Upper lobe of left lung (tissue), 6 donors: ENCODE results near the gene JMJD1C. TPM values are rescaled to one million over a fixed set of nuclear protein-coding genes. Genes with fewer than 3 reads are reported as not detected.

ENCODE experiments used
- ATAC-seq, 2 donors: fragments of 200-7000 bp; cut with Tn5 transposase; one replicate each; pipeline ENCODE4 v1.9.1; 2022; ENCODE audit warnings: mild to moderate bottlenecking in 2 of 2, moderate library complexity in 2 of 2; ENCODE audit not compliant: low FRiP score in 2 of 2
- DNase-seq, 2 donors: peaks; one replicate each; pipeline ENCODE4 v3.0.0-alpha.2; 2019 to 2020
- H3K27ac ChIP-seq, 4 donors: fragments of 200-600 bp; sonication (generic); one replicate each; pipeline ENCODE4 v1.5.1; 2016 to 2019
- H3K27me3 ChIP-seq, 4 donors: fragments of 200-600 bp; sonication (generic); one replicate each; pipeline ENCODE4 v1.5.1; 2017 to 2019
- H3K36me3 ChIP-seq, 4 donors: fragments of 200-600 bp; sonication (generic); one replicate each; pipeline ENCODE4 v1.5.1; 2016 to 2019
- H3K4me1 ChIP-seq, 4 donors: fragments of 200-600 bp; sonication (generic); one replicate each; pipeline ENCODE4 v1.5.1; 2018 to 2019
- H3K4me3 ChIP-seq, 4 donors: fragments of 200-600 bp; sonication (generic); one replicate each; pipeline ENCODE4 v1.5.1; 2017 to 2019; ENCODE audit warnings: mild to moderate bottlenecking in 2 of 4, moderate library complexity in 1 of 4
- H3K9me3 ChIP-seq, 4 donors: fragments of 200-600 bp; sonication (generic); one replicate each; pipeline ENCODE4 v1.5.1; 2018 to 2019
- EP300 ChIP-seq, 4 donors: sonication (generic); formaldehyde crosslinking; IDR thresholded peaks; one replicate each; pipeline ENCODE4 v1.5.1; 2017; ENCODE audit warnings: antibody characterized with exemption in 4 of 4, control low read depth in 2 of 4
- POLR2A ChIP-seq, 4 donors: fragments of 450-650 bp; IDR thresholded peaks; one replicate each; pipeline ENCODE4 v1.5.1; 2016 to 2017; ENCODE audit warnings: antibody characterized with exemption in 4 of 4, mild to moderate bottlenecking in 2 of 4
- POLR2AphosphoS5 ChIP-seq, 2 donors: sonication (generic); formaldehyde crosslinking; IDR thresholded peaks; one replicate each; pipeline ENCODE4 v1.5.1; 2017; ENCODE audit warnings: antibody characterized with exemption in 2 of 2
- WGBS, 2 donors: methylation state at CpG; one replicate each; pipeline ENCODE4 v1.1.5; 2017 to 2018; 5-methylcytosine and 5-hydroxymethylcytosine counted together
- total RNA-seq, 6 donors: library from RNA; depleted of rRNA in 4 of 6; stranded (reverse); fragments of >200 nt in 4 of 6; gene quantifications; one replicate each; pipeline versions ENCODE4 v1.1.0 to v1.2.1, GENCODE V29; 2016 to 2021
- TF ChIP-seq, protein P1 (sequence below), 6 experiments: fragments of 450-650 bp in 4 of 6; fragments of 200-600 bp in 2 of 6; sonication (generic) in 2 of 6; IDR thresholded peaks; one replicate each; pipeline ENCODE4 v1.5.1; 2016 to 2019; ENCODE audit warnings: antibody characterized with exemption in 6 of 6
- donor health status: DM: no; HTN: no; CAD: no; lungs with moderate emphysema.
- donor health status: DM: no; HTN: yes; CAD: no; lungs with severe emphysema.

Gene JMJD1C
- total RNA-seq, 6 donors from 2014 or later, result 80.2 to 130 (median 94.2) TPM

DNA sequence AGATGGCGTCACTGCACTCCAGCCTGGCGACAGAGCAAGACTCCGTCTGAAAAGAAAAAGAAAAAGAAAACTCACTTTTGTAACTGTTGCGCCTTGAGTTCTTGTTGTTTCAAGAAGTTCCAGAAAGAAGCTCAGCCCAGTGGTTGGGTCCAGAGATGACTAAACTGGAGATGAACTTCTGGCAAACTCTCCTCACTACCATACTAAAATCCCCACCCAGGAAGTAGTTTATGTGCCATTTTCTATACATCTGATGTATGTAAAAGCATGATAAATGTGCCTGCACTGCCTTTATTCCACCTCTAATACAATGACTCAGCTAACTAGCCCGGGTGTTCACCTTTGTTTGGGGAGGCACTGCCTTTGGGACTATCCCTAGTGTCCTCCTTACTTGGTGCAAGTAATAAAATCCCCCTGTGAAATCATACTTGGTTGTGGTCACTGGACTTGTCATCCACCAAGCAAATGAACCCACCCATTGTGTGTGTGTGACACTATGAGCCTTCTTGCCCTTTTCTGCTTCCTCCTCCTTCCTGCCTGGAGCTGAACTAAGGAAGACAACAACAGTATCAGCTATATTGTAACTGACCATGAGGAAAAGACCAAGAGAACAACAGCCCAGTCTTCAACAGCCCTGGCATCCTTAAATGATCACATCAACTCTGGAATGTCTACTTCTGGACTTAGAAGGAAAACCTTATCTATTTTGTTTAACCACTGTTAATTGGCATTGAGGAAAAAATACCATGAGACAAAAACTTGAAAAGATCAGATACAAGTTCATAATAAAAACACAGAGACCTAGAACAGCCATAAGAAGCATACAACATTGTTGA lies 33.6 kb downstream of the JMJD1C start:
- Histone ChIP-seq H3K36me3 (no peaks in the 10 kb centered on the region), H3K27me3 (no peaks in the 10 kb centered on the region), H3K9me3 (no peaks in the 10 kb centered on the region), H3K4me3 (no peak overlapping the region), H3K27ac (peak overlapping the region in 3 of 4 donors; percentile 16 to 24 (median 19)), H3K4me1 (peaks cover 26 to 47% (median 38%) of the 10 kb centered on the region in 4 donors)
- ATAC-seq (no peak), DNase-seq (no peak)
- TF ChIP-seq POLR2AphosphoS5 (IDR thresholded peaks at IDR 0.05) (no peak), EP300 (IDR thresholded peaks at IDR 0.05) (no peak), POLR2A (IDR thresholded peaks at IDR 0.05) (no peak)
- TF ChIP-seq, protein P1, sequence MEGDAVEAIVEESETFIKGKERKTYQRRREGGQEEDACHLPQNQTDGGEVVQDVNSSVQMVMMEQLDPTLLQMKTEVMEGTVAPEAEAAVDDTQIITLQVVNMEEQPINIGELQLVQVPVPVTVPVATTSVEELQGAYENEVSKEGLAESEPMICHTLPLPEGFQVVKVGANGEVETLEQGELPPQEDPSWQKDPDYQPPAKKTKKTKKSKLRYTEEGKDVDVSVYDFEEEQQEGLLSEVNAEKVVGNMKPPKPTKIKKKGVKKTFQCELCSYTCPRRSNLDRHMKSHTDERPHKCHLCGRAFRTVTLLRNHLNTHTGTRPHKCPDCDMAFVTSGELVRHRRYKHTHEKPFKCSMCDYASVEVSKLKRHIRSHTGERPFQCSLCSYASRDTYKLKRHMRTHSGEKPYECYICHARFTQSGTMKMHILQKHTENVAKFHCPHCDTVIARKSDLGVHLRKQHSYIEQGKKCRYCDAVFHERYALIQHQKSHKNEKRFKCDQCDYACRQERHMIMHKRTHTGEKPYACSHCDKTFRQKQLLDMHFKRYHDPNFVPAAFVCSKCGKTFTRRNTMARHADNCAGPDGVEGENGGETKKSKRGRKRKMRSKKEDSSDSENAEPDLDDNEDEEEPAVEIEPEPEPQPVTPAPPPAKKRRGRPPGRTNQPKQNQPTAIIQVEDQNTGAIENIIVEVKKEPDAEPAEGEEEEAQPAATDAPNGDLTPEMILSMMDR (IDR thresholded peaks at IDR 0.05), result no peak
- 94 to 95% methylated on average over 5 of the region's 5 CpGs for WGBS, 2 donors

DNA sequence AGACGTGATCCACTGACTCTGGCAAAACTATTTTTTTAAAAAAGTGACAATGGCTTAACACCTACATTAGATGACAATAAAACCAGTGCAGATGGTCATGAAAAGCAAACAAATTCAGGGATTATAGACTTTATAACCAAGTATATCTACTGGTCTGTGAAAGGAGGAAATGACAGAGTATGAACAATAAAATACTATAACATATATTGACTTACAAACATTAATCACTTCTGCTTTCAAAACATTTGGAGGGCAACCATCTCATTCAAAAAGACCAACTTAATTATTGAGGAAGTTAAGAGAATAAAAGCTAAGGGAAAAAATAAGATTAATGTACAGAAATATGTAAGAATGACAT lies 34.8 kb downstream of the JMJD1C start:
- Histone ChIP-seq H3K36me3 (no peaks in the 10 kb centered on the region), H3K9me3 (no peaks in the 10 kb centered on the region), H3K4me1 (peaks cover 26 to 46% (median 36%) of the 10 kb centered on the region in 4 donors), H3K4me3 (no peak overlapping the region), H3K27ac (peak overlapping the region in 2 of 4 donors; percentile 7 to 74), H3K27me3 (no peaks in the 10 kb centered on the region)
- TF ChIP-seq POLR2A (IDR thresholded peaks at IDR 0.05) (no peak), POLR2AphosphoS5 (IDR thresholded peaks at IDR 0.05) (no peak), EP300 (IDR thresholded peaks at IDR 0.05) (no peak)
- TF ChIP-seq, protein P1 (IDR thresholded peaks at IDR 0.05), result no peak
- 73 to 75% methylated on average over 1 of the region's 1 CpG for WGBS, 2 donors
- ATAC-seq, result no peak
- no peak for DNase-seq

DNA sequence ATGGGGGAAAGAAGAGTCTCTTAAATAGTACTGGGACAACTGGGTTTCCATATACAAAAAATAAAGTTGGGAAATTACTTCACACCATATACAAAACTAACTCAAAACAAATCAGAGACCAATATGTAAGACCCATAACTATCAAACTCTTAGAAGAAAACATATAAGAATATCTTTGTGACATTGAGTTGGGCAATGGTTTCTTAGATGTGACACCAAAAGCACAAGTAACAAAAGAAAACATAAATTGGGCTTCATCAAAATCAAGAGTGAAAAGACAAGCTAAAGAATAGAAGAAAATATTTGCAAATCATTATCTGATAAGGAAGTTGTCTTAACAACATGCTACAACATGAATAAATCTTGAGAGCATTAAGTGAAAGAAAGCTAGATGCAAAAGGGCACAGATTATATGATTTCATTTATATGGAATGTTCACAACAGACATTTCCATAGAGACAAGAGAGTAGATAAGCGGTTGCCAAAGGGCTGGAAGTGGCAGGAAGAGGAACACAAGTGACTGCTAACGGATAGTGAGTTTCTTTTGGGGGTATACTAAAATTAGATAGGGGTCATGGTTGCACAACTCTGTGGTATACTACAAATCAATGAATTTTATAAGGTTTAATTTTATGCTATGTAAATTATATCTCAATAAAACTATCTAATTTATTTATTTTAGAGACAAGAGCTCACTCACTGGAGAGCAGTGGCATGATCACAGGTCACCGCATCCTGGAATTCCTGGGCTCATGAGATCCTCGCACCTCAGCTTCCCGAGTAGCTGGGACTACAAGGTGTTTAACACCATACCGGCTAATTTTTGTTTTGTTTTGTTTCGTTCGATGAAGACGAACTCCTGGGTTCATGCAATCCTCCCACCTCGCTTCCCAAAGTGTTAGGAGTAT lies 35.4 kb downstream of the JMJD1C start:
- Histone ChIP-seq H3K27me3 (no peaks in the 10 kb centered on the region), H3K4me1 (peaks cover 26 to 40% (median 34%) of the 10 kb centered on the region in 4 donors), H3K4me3 (no peak overlapping the region), H3K27ac (peak overlapping the region in 3 of 4 donors; percentile 16 to 74 (median 23)), H3K9me3 (no peaks in the 10 kb centered on the region), H3K36me3 (no peaks in the 10 kb centered on the region)
- DNase-seq (no peak), ATAC-seq (peak in 1 of 2 donors; percentile 75)
- no peak for TF ChIP-seq POLR2A (IDR thresholded peaks at IDR 0.05)
- no peak for TF ChIP-seq POLR2AphosphoS5 (IDR thresholded peaks at IDR 0.05)
- no peak for TF ChIP-seq EP300 (IDR thresholded peaks at IDR 0.05)
- TF ChIP-seq, protein P1 (IDR thresholded peaks at IDR 0.05), result no peak
- WGBS, 2 donors, result 69 to 74% methylated on average over 10 of the region's 10 CpGs

DNA sequence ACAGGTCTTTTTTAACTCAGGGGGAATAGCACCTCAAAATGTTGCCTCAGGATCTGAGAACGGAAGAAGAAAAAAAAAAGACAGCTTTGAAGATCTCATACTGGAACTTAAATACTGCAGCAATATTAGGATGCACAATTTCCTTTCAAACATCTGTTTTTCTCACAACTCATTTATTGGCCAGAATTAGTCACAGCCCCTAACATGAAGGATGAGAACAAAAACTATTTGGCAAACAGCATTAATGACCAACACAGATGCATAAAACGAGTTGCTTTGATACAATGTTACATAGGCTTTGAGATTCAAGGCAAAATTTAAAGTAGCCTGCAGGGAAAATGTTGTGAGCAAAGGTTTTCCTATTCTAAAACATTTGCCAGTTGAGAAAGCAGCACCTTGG lies 36.5 kb downstream of the JMJD1C start:
- DNase-seq (no peak), ATAC-seq (peak in 1 of 2 donors; percentile 57)
- no peaks in the 10 kb centered on the region for H3K9me3 ChIP-seq
- TF ChIP-seq POLR2A (IDR thresholded peaks at IDR 0.05) (no peak), EP300 (IDR thresholded peaks at IDR 0.05) (no peak), POLR2AphosphoS5 (IDR thresholded peaks at IDR 0.05) (no peak)
- TF ChIP-seq, protein P1 (IDR thresholded peaks at IDR 0.05), result no peak
- no peaks in the 10 kb centered on the region for H3K36me3 ChIP-seq
- H3K4me3 ChIP-seq, result no peak overlapping the region
- H3K27me3 ChIP-seq, result no peaks in the 10 kb centered on the region
- WGBS, 2 donors, result 60 to 61% methylated on average over 2 of the region's 2 CpGs
- peaks cover 20 to 31% (median 27%) of the 10 kb centered on the region in 4 donors for H3K4me1 ChIP-seq
- H3K27ac ChIP-seq, result peak overlapping the region in 2 of 4 donors; percentile 23 to 74
